GM19372 (cell line): ENCODE measurements around the gene CMIP.

Experiments used
- ATAC-seq: cut with Tn5 transposase; IDR thresholded peaks from one replicate; pipeline ENCODE4 v1.9.1; 2021; ENCODE audit warnings: mild to moderate bottlenecking, low read depth, moderate library complexity; ENCODE audit not compliant: unreplicated experiment

CMIP gene

GRCh38 chr16:81705261-81705660 is 260.7 kb downstream of the CMIP start:
- no peak for ATAC-seq

GRCh38 chr16:81706327-81707295 is 262.0 kb downstream of the CMIP start:
- no peak for ATAC-seq

- no peak for ATAC-seq
Measured at GRCh38 chr16:81707411-81708265, 263.0 kb downstream of the CMIP start.

GRCh38 chr16:81708266-81709015 is 263.8 kb downstream of the CMIP start:
- no peak for ATAC-seq

GRCh38 chr16:81709016-81709900 is 264.6 kb downstream of the CMIP start:
- no peak for ATAC-seq

GRCh38 chr16:81710044-81710443 is 265.4 kb downstream of the CMIP start:
- no peak for ATAC-seq

GRCh38 chr16:81710596-81710995 is 266.0 kb downstream of the CMIP start:
- no peak for ATAC-seq

GRCh38 chr16:81711657-81712319 is 267.2 kb downstream of the CMIP start:
- no peak for ATAC-seq

- no peak for ATAC-seq
Measured at GRCh38 chr16:81712681-81713080, 268.1 kb downstream of the CMIP start.

GRCh38 chr16:81713295-81713772 is 268.7 kb downstream of the CMIP start:
- ATAC-seq: no peak

GRCh38 chr16:81713796-81714195 is 269.2 kb downstream of the CMIP start:
- ATAC-seq: no peak

GRCh38 chr16:81714583-81714982 is 270.0 kb downstream of the CMIP start:
- no peak for ATAC-seq

GRCh38 chr16:81715358-81716196 is 271.0 kb downstream of the CMIP start:
- peak; percentile 63 for ATAC-seq

- ATAC-seq: peak; percentile 54
Measured at GRCh38 chr16:81716478-81717225, 272.0 kb downstream of the CMIP start.

- no peak for ATAC-seq
Measured at GRCh38 chr16:81717662-81718189, 273.1 kb downstream of the CMIP start.

GRCh38 chr16:81718637-81719036 is 274.0 kb downstream of the CMIP start:
- ATAC-seq: no peak

GRCh38 chr16:81719993-81720392 is 275.4 kb downstream of the CMIP start:
- ATAC-seq: no peak
